ENCODE data around the gene KLHL33. TPM values are rescaled to one million over a fixed set of nuclear protein-coding genes. Genes with fewer than 3 reads are reported as not detected.

KLHL33 gene
- polyA plus RNA-seq, 4 donors, result 0.40 to 0.46 (median 0.44) TPM

DNA sequence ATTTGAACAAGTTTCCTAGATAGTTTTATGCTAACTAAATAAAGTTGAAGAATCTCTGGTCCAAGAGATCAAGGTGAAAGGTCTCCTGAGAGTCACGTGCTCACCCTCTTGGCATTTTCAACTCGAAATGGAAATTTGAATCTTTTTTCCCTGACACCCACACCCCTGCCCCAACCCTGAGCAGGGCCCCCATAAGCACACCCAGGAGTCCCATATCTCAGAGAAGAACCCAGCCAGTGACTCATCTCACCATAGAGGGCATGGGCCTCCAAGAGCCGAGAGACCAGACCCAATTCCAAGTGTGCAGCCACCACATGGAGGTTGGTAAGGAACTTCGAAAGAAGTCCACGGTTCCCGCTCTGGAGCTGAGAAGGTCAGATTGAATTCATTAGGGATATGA is 55.3 kb downstream of the KLHL33 start:
- DNase-seq (ENCODE audit: low read depth in 4 of 4, low spot score in 2 of 4), result no peak

DNA sequence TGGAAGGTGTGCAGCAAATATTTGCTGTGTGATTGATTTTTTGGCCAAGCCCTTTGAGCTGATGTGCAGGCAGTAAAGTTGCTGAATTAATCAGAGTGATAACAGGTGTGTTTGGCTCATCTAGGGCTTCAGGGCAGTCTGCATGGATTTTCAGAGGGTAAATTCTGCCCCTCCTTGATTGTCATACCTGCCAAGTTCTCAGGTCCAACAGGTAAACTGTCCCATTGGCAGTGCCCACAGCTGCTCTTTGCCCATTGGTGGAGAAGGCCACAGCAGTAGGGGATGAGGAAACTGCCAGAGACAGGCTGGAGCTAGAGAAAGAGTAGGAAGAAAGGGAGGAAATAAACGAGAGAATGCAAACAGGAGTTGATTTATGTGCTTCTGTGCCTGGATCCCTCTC is 56.2 kb downstream of the KLHL33 start:
- DNase-seq (ENCODE audit: low read depth in 4 of 4, low spot score in 2 of 4), result no peak

DNA sequence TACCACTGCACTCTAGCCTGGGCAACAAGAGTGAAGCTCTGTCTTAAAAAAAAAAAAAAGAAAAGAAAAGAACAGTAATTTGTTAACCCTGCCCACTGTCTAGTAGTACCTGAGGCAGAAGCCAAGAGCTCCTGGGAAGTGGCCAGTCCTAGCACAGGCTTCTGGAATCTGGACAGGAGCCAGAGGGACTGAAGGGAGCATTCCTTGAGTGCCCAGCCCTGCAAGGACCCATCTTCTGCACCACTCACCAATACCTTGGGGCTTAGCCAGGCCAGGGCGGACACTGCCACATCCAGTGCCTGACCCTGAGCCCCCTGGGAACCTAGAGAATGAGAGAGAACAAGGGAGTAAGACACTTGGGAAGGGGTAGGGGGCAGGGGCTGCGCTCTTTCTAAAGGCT is 58.8 kb downstream of the KLHL33 start:
- no peak for DNase-seq (ENCODE audit: low read depth in 4 of 4, low spot score in 2 of 4)

DNA sequence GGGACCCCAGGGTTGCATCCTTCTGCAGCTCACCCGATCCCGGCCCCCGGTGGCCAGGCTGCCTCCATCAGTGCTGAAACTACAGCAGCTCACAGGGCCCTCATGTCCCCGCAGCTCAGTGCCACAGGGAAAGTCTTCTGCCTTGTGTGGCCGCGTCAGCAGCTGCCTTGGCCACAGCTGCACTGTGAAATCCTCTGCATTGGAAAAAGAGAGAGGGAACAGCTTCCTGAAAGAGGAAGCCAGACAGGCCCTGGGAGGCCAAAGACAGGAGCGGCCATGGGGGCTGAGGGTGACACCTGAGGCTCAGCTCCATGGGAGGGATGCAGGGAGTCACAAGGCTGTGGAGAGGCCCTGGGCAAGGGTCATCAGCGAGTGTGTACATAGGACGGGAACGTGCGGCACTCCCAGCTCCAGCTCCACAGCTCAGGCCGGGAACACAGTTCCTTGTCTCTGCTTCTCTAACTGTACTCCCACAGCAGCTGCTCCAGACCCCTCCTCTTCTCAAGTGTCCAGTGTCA is 59.8 kb downstream of the KLHL33 start:
- no peak for DNase-seq (ENCODE audit: low read depth in 4 of 4, low spot score in 2 of 4)

Other genes with a start within 250 kb of the KLHL33 start
- under 1 TPM in 1 of 4 donors, not detected in 3; 0.05 TPM for gene OR11G2, start 245.3 kb downstream of the KLHL33 start, polyA plus RNA-seq (ENCODE audit: insufficient read length in 4 of 4)
- not detected for gene OR11H6, start 212.5 kb downstream of the KLHL33 start, polyA plus RNA-seq (ENCODE audit: insufficient read length in 4 of 4)
- gene OR11H7, start 207.2 kb downstream of the KLHL33 start, polyA plus RNA-seq (ENCODE audit: insufficient read length in 4 of 4), result under 1 TPM; 0.32 to 0.69 (median 0.54) TPM
- under 1 TPM in 1 of 4 donors, not detected in 3; 0.14 TPM for gene OR11H4, start 196.9 kb downstream of the KLHL33 start, polyA plus RNA-seq (ENCODE audit: insufficient read length in 4 of 4)
- 10 to 100 TPM; 26.3 to 32.4 (median 28.9) TPM for gene TTC5, start 130.2 kb downstream of the KLHL33 start, polyA plus RNA-seq (ENCODE audit: insufficient read length in 4 of 4)
- gene CCNB1IP1, start 102.9 kb downstream of the KLHL33 start, polyA plus RNA-seq (ENCODE audit: insufficient read length in 4 of 4), result 100 to 1,000 TPM; 108 to 134 (median 109) TPM
- gene PARP2, start 92.5 kb downstream of the KLHL33 start, polyA plus RNA-seq (ENCODE audit: insufficient read length in 4 of 4), result 10 to 100 TPM; 41.5 to 71.9 (median 56.7) TPM
- 10 to 100 TPM; 13.8 to 21.6 (median 16.7) TPM for gene TEP1, start 22.7 kb downstream of the KLHL33 start, polyA plus RNA-seq (ENCODE audit: insufficient read length in 4 of 4)
- gene OSGEP, start 18.6 kb upstream of the KLHL33 start, polyA plus RNA-seq (ENCODE audit: insufficient read length in 4 of 4), result 10 to 100 TPM; 40.5 to 90.4 (median 63.4) TPM
- gene APEX1, start 19.1 kb upstream of the KLHL33 start, polyA plus RNA-seq (ENCODE audit: insufficient read length in 4 of 4), result 100 to 1,000 TPM; 310 to 338 (median 322) TPM
- 10 to 100 TPM; 32.0 to 42.0 (median 33.1) TPM for gene PIP4P1, start 25.3 kb upstream of the KLHL33 start, polyA plus RNA-seq (ENCODE audit: insufficient read length in 4 of 4)
- 10 to 100 TPM; 55.0 to 95.5 (median 62.3) TPM for gene PNP, start 33.2 kb upstream of the KLHL33 start, polyA plus RNA-seq (ENCODE audit: insufficient read length in 4 of 4)
- under 1 TPM in 2 of 4 donors, not detected in 2; 0.41 to 0.60 TPM for gene RNASE10, start 69.4 kb upstream of the KLHL33 start, polyA plus RNA-seq (ENCODE audit: insufficient read length in 4 of 4)
- gene RNASE9, start 124.9 kb upstream of the KLHL33 start, polyA plus RNA-seq (ENCODE audit: insufficient read length in 4 of 4), result not detected
- not detected for gene RNASE11, start 151.8 kb upstream of the KLHL33 start, polyA plus RNA-seq (ENCODE audit: insufficient read length in 4 of 4)
- gene RNASE12, start 155.2 kb upstream of the KLHL33 start, polyA plus RNA-seq (ENCODE audit: insufficient read length in 4 of 4), result not detected
- gene OR6S1, start 205.5 kb upstream of the KLHL33 start, polyA plus RNA-seq (ENCODE audit: insufficient read length in 4 of 4), result not detected
- 1 to 10 TPM; 3.1 to 5.5 (median 4.1) TPM for gene RNASE4, start 248.4 kb upstream of the KLHL33 start, polyA plus RNA-seq (ENCODE audit: insufficient read length in 4 of 4)

Data from left renal cortex interstitium (tissue), 4 donors.